GM23338 (cell line): ENCODE data around the gene SLC26A4. TPM values are rescaled to one million over a fixed set of nuclear protein-coding genes. Genes with fewer than 3 reads are reported as not detected.

ENCODE experiments used
- ATAC-seq: fragments of 200-7000 bp; cut with Tn5 transposase; 3 replicates; pipeline ENCODE4 v1.9.1; 2020
- DNase-seq: peaks from one replicate; pipeline ENCODE4 v3.0.0-alpha.2; 2015; ENCODE audit warnings: low spot score
- H2AFZ ChIP-seq: fragments of 200-600 bp; sonication (generic); 2 replicates; pipeline ENCODE4 v1.8.0; 2016; ENCODE audit warnings: antibody characterized with exemption, mild to moderate bottlenecking, moderate library complexity
- H3F3A ChIP-seq: fragments of 200-600 bp; sonication (generic); replicated peaks from 2 replicates; pipeline ENCODE4 v1.8.0; 2017; ENCODE audit warnings: antibody characterized with exemption, mixed run types, low read depth
- H3K27ac ChIP-seq: fragments of 200-600 bp; sonication (generic); 2 replicates; pipeline ENCODE4 v1.6.1; 2016; ENCODE audit warnings: low read depth
- H3K27me3 ChIP-seq: fragments of 200-600 bp; sonication (generic); 2 replicates; pipeline ENCODE4 v1.8.0; 2016; ENCODE audit warnings: mild to moderate bottlenecking, mixed run types, moderate library complexity; ENCODE audit not compliant: insufficient read depth
- H3K36me3 ChIP-seq: fragments of 200-600 bp; sonication (generic); 2 replicates; pipeline ENCODE4 v1.8.0; 2016; ENCODE audit warnings: mild to moderate bottlenecking; ENCODE audit not compliant: insufficient read depth
- H3K4me1 ChIP-seq: fragments of 200-600 bp; sonication (generic); 2 replicates; pipeline ENCODE4 v1.8.0; 2016; ENCODE audit warnings: mild to moderate bottlenecking, moderate library complexity; ENCODE audit not compliant: insufficient read depth
- H3K4me2 ChIP-seq: fragments of 200-600 bp; sonication (generic); 2 replicates; pipeline ENCODE4 v1.7.1; 2017; ENCODE audit warnings: mixed run types
- H3K4me3 ChIP-seq: fragments of 200-600 bp; sonication (generic); 2 replicates; pipeline ENCODE4 v1.6.1; 2016; ENCODE audit warnings: mixed run types
- H3K79me2 ChIP-seq: fragments of 200-600 bp; sonication (generic); replicated peaks from 2 replicates; pipeline ENCODE4 v1.8.0; 2017; ENCODE audit warnings: mild to moderate bottlenecking; ENCODE audit not compliant: insufficient read depth
- H3K9me2 ChIP-seq: fragments of 200-600 bp; sonication (generic); 2 replicates; pipeline ENCODE4 v1.8.0; 2017; ENCODE audit not compliant: insufficient read depth
- H4K20me1 ChIP-seq: fragments of 200-600 bp; sonication (generic); replicated peaks from 2 replicates; pipeline ENCODE4 v1.8.0; 2017; ENCODE audit warnings: mild to moderate bottlenecking; ENCODE audit not compliant: insufficient read depth
- H3K27ac Mint-ChIP-seq: 2 replicates; pipeline ENCODE4 v1.8.0; 2020; ENCODE audit warnings: inconsistent platforms, mild to moderate bottlenecking, moderate library complexity, mixed read lengths
- H3K27me3 Mint-ChIP-seq: 3 replicates; pipeline ENCODE4 v1.8.0; 2022; ENCODE audit warnings: low read depth, mild to moderate bottlenecking, moderate library complexity, mixed read lengths, inconsistent platforms; ENCODE audit not compliant: insufficient read depth, poor library complexity
- H3K36me3 Mint-ChIP-seq: 3 replicates; pipeline ENCODE4 v1.8.0; 2021; ENCODE audit warnings: low read depth, mild to moderate bottlenecking, inconsistent platforms, moderate library complexity, mixed read lengths
- H3K4me1 Mint-ChIP-seq: 3 replicates; pipeline ENCODE4 v1.8.0; 2020; ENCODE audit warnings: mild to moderate bottlenecking, inconsistent platforms, mixed read lengths
- H3K4me3 Mint-ChIP-seq: 3 replicates; pipeline ENCODE4 v1.8.0; 2021; ENCODE audit warnings: moderate library complexity, mild to moderate bottlenecking, inconsistent platforms, mixed read lengths
- H3K9me3 Mint-ChIP-seq: 3 replicates; pipeline ENCODE4 v1.8.0; 2020; ENCODE audit warnings: moderate library complexity, mild to moderate bottlenecking, inconsistent platforms, mixed read lengths
- CREB1 ChIP-seq: fragments of 250-450 bp; sonication (Bioruptor Pico); IDR thresholded peaks from 2 replicates; pipeline ENCODE4 v1.5.0; 2020; ENCODE audit warnings: low read depth, mild to moderate bottlenecking, moderate library complexity
- EZH2 ChIP-seq: fragments of 200-600 bp; sonication (generic); IDR thresholded peaks from one replicate; pipeline ENCODE4 v1.8.0; 2017; ENCODE audit warnings: antibody characterized with exemption, mild to moderate bottlenecking, low read depth; ENCODE audit not compliant: unreplicated experiment
- EZH2phosphoT487 ChIP-seq: fragments of 200-600 bp; sonication (generic); IDR thresholded peaks from one replicate; pipeline ENCODE4 v1.8.1; 2018; ENCODE audit warnings: antibody characterized with exemption; ENCODE audit not compliant: unreplicated experiment
- JUNB ChIP-seq: IDR thresholded peaks from one replicate; pipeline ENCODE4 v1.6.1; 2016; ENCODE audit warnings: antibody characterized with exemption; ENCODE audit not compliant: unreplicated experiment
- NANOG ChIP-seq: IDR thresholded peaks from 2 replicates; pipeline ENCODE4 v1.6.1; 2016; ENCODE audit warnings: antibody characterized with exemption, borderline replicate concordance
- POLR2AphosphoS5 ChIP-seq: IDR thresholded peaks from 2 replicates; pipeline ENCODE4 v1.6.1; 2016; ENCODE audit warnings: antibody characterized with exemption, low read depth
- STAT1 ChIP-seq: IDR thresholded peaks from one replicate; pipeline ENCODE4 v1.6.1; 2016; ENCODE audit warnings: antibody characterized with exemption; ENCODE audit not compliant: unreplicated experiment
- ZNF114 ChIP-seq: fragments of 250-450 bp; sonication (Bioruptor Pico); IDR thresholded peaks from 2 replicates; pipeline ENCODE4 v1.5.0; 2020; ENCODE audit warnings: mild to moderate bottlenecking, moderate library complexity
- ZNF331 ChIP-seq: fragments of 250-450 bp; sonication (Bioruptor Pico); IDR thresholded peaks from 2 replicates; pipeline ENCODE4 v1.5.0; 2020; ENCODE audit warnings: low read depth, mild to moderate bottlenecking, moderate library complexity
- polyA plus RNA-seq: library from polyadenylated mRNA; unstranded; fragments of >200 nt; fragmentation: Nextera tagmentation; extraction: Ambion mirVana; gene quantifications from 2 replicates; pipeline ENCODE4 v1.2.1, GENCODE V29; 2016
- total RNA-seq: library from RNA; depleted of rRNA; stranded (reverse); fragments of >200 nt; shearing (Covaris generic); gene quantifications from 2 replicates; pipeline ENCODE4 v1.2.3, GENCODE V29; 2014
- TF ChIP-seq, protein P1 (sequence below): fragments of 250-450 bp; sonication (Bioruptor Pico); IDR thresholded peaks from 2 replicates; pipeline ENCODE4 v1.5.0; 2020; ENCODE audit warnings: mild to moderate bottlenecking, moderate library complexity
- TF ChIP-seq, protein P2 (sequence below): IDR thresholded peaks from 2 replicates; pipeline ENCODE4 v1.6.1; 2016; ENCODE audit warnings: antibody characterized with exemption

The SLC26A4 gene
- total and polyA plus RNA-seq, 2 experiments from 2014 or later = 0.07 TPM; not detected in 1

GRCh38 chr7:107694386-107694785, 33.8 kb downstream of the SLC26A4 start:
- H3K27ac ChIP-seq = no peak overlapping the region
- Mint-ChIP-seq H3K27me3 (peaks cover 8% of the 10 kb centered on the region), H3K36me3 (no peaks in the 10 kb centered on the region), H3K27ac (no peak overlapping the region), H3K4me1 (peaks cover 53% of the 10 kb centered on the region), H3K4me3 (no peak overlapping the region), H3K9me3 (no peaks in the 10 kb centered on the region)
- peak overlapping the region; percentile 16; the same call in 1 of the 2 replicates for H3K4me2 ChIP-seq
- H3K4me3 ChIP-seq = no peak overlapping the region
- no peaks in the 10 kb centered on the region for H3K36me3 ChIP-seq
- ATAC-seq (no peak), DNase-seq (no peak)
- H3K79me2 ChIP-seq = no peaks in the 10 kb centered on the region
- H3K4me1 ChIP-seq = peaks cover 58% of the 10 kb centered on the region
- H3K27me3 ChIP-seq = no peaks in the 10 kb centered on the region
- H3F3A ChIP-seq = no peaks in the 10 kb centered on the region
- H2AFZ ChIP-seq = peak overlapping the region; percentile 30; the same call in 1 of the 2 replicates
- H3K9me2 ChIP-seq = no peaks in the 10 kb centered on the region
- no peaks in the 10 kb centered on the region for H4K20me1 ChIP-seq
- TF ChIP-seq EZH2 (no peak), POLR2AphosphoS5 (no peak), STAT1 (no peak)

DNA sequence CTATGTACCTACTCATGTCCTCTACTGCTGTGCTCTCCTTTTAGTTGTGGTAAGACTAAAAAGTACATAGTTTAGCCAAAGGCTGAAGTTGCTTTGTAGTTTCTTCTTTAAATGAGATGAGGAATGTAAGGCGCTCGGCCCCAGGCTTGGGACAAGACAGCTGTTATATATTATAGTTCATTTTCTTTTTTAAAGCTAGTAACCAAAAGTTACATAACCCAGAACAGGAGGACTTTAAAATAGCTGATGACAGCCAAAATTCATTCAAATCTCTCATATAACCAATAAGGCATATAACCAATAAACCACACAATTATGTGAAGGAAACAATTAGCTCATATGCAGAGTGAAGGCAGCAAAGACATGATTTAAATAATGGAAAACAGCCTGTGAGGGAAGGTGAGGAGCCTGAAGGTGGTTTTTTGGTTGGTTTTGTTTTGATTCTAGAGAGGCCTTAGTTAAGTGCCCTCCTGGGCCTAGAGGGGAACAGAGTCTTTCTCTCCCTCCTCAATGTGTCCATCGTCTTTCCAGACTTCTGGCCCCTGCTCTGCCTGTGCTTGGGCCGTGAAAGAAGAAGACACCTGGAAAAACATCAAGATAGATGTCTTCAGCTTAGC, 35.8 kb downstream of the SLC26A4 start:
- Mint-ChIP-seq H3K4me1 (peaks cover 37% of the 10 kb centered on the region), H3K4me3 (no peak overlapping the region), H3K27ac (no peak overlapping the region), H3K9me3 (no peaks in the 10 kb centered on the region), H3K27me3 (peaks cover 8% of the 10 kb centered on the region), H3K36me3 (no peaks in the 10 kb centered on the region)
- Histone ChIP-seq H3K27ac (no peak overlapping the region), H3K4me2 (no peak overlapping the region), H3K4me3 (no peak overlapping the region), H3K27me3 (no peaks in the 10 kb centered on the region), H3F3A (no peaks in the 10 kb centered on the region), H4K20me1 (no peaks in the 10 kb centered on the region), H3K36me3 (no peaks in the 10 kb centered on the region), H3K4me1 (peaks cover 42% of the 10 kb centered on the region), H2AFZ (peak overlapping the region; percentile 66), H3K9me2 (no peaks in the 10 kb centered on the region), H3K79me2 (no peaks in the 10 kb centered on the region)
- ATAC-seq (no peak), DNase-seq (no peak)
- no peak for TF ChIP-seq JUNB
- TF ChIP-seq EZH2phosphoT487 = no peak
- no peak for TF ChIP-seq CREB1
- TF ChIP-seq, protein P1, sequence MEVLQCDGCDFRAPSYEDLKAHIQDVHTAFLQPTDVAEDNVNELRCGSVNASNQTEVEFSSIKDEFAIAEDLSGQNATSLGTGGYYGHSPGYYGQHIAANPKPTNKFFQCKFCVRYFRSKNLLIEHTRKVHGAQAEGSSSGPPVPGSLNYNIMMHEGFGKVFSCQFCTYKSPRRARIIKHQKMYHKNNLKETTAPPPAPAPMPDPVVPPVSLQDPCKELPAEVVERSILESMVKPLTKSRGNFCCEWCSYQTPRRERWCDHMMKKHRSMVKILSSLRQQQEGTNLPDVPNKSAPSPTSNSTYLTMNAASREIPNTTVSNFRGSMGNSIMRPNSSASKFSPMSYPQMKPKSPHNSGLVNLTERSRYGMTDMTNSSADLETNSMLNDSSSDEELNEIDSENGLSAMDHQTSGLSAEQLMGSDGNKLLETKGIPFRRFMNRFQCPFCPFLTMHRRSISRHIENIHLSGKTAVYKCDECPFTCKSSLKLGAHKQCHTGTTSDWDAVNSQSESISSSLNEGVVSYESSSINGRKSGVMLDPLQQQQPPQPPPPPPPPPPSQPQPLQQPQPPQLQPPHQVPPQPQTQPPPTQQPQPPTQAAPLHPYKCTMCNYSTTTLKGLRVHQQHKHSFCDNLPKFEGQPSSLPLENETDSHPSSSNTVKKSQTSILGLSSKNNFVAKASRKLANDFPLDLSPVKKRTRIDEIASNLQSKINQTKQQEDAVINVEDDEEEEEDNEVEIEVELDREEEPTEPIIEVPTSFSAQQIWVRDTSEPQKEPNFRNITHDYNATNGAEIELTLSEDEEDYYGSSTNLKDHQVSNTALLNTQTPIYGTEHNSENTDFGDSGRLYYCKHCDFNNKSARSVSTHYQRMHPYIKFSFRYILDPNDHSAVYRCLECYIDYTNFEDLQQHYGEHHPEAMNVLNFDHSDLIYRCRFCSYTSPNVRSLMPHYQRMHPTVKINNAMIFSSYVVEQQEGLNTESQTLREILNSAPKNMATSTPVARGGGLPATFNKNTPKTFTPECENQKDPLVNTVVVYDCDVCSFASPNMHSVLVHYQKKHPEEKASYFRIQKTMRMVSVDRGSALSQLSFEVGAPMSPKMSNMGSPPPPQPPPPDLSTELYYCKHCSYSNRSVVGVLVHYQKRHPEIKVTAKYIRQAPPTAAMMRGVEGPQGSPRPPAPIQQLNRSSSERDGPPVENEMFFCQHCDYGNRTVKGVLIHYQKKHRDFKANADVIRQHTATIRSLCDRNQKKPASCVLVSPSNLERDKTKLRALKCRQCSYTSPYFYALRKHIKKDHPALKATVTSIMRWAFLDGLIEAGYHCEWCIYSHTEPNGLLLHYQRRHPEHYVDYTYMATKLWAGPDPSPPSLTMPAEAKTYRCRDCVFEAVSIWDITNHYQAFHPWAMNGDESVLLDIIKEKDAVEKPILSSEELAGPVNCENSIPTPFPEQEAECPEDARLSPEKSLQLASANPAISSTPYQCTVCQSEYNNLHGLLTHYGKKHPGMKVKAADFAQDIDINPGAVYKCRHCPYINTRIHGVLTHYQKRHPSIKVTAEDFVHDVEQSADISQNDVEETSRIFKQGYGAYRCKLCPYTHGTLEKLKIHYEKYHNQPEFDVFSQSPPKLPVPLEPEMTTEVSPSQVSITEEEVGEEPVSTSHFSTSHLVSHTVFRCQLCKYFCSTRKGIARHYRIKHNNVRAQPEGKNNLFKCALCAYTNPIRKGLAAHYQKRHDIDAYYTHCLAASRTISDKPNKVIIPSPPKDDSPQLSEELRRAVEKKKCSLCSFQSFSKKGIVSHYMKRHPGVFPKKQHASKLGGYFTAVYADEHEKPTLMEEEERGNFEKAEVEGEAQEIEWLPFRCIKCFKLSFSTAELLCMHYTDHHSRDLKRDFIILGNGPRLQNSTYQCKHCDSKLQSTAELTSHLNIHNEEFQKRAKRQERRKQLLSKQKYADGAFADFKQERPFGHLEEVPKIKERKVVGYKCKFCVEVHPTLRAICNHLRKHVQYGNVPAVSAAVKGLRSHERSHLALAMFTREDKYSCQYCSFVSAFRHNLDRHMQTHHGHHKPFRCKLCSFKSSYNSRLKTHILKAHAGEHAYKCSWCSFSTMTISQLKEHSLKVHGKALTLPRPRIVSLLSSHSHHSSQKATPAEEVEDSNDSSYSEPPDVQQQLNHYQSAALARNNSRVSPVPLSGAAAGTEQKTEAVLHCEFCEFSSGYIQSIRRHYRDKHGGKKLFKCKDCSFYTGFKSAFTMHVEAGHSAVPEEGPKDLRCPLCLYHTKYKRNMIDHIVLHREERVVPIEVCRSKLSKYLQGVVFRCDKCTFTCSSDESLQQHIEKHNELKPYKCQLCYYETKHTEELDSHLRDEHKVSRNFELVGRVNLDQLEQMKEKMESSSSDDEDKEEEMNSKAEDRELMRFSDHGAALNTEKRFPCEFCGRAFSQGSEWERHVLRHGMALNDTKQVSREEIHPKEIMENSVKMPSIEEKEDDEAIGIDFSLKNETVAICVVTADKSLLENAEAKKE (CRISPR knock-in tag) = no peak
- no peak for TF ChIP-seq NANOG
- TF ChIP-seq ZNF331 = no peak
- TF ChIP-seq, protein P2, sequence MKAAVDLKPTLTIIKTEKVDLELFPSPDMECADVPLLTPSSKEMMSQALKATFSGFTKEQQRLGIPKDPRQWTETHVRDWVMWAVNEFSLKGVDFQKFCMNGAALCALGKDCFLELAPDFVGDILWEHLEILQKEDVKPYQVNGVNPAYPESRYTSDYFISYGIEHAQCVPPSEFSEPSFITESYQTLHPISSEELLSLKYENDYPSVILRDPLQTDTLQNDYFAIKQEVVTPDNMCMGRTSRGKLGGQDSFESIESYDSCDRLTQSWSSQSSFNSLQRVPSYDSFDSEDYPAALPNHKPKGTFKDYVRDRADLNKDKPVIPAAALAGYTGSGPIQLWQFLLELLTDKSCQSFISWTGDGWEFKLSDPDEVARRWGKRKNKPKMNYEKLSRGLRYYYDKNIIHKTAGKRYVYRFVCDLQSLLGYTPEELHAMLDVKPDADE = no peak
- TF ChIP-seq ZNF114 (CRISPR knock-in tag) = no peak
